Stimulated activated CD4-positive, alpha-beta T cell treated with anti-CD3 and anti-CD28 coated beads, Interleukin-15, amount 100 ng/mL, for 1 hour (primary cell): ENCODE results near the gene ISOC1.

Experiments
- DNase-seq, 2 donors: peaks; one replicate each; pipeline ENCODE4 v3.0.0-alpha.2; 2020; ENCODE audit warnings: low read depth in 1 of 2, low spot score in 1 of 2

Gene ISOC1

GRCh38 chr5:129094924-129095899, 663 bp downstream of the ISOC1 start:
- DNase-seq, result peak in 1 of 2 donors; percentile 25

GRCh38 chr5:129096382-129096991, 1.9 kb downstream of the ISOC1 start:
- DNase-seq, result no peak

- DNase-seq, result no peak
These were observed 3.1 kb downstream of the ISOC1 start for GRCh38 chr5:129097498-129098296.

- no peak for DNase-seq
These were observed 4.1 kb downstream of the ISOC1 start for GRCh38 chr5:129098488-129099183.

GRCh38 chr5:129099184-129099569, 4.6 kb downstream of the ISOC1 start:
- no peak for DNase-seq

GRCh38 chr5:129101794-129102193, 7.2 kb downstream of the ISOC1 start:
- no peak for DNase-seq

GRCh38 chr5:129103397-129103796, 8.8 kb downstream of the ISOC1 start:
- no peak for DNase-seq

- DNase-seq, result no peak
These were observed 10.4 kb downstream of the ISOC1 start for GRCh38 chr5:129104915-129105455.

- no peak for DNase-seq
These were observed 13.1 kb downstream of the ISOC1 start for GRCh38 chr5:129107637-129108036.

GRCh38 chr5:129110742-129111141, 16.2 kb downstream of the ISOC1 start:
- DNase-seq, result no peak

GRCh38 chr5:129111351-129111750, 16.8 kb downstream of the ISOC1 start:
- DNase-seq, result no peak

GRCh38 chr5:129112295-129112694, 17.7 kb downstream of the ISOC1 start:
- no peak for DNase-seq

- no peak for DNase-seq
These were observed 19.3 kb downstream of the ISOC1 start for GRCh38 chr5:129113867-129114266.

- DNase-seq, result no peak
These were observed 20.1 kb downstream of the ISOC1 start for GRCh38 chr5:129114539-129115193.

GRCh38 chr5:129115680-129116079, 21.1 kb downstream of the ISOC1 start:
- DNase-seq, result no peak

GRCh38 chr5:129116797-129117196, 22.2 kb downstream of the ISOC1 start:
- DNase-seq, result no peak

- no peak for DNase-seq
These were observed 23.9 kb downstream of the ISOC1 start for GRCh38 chr5:129118405-129118804.

GRCh38 chr5:129118826-129119225, 24.3 kb downstream of the ISOC1 start:
- DNase-seq, result no peak

- no peak for DNase-seq
These were observed 25.6 kb downstream of the ISOC1 start for GRCh38 chr5:129120158-129120581.

GRCh38 chr5:129122560-129122959, 28.0 kb downstream of the ISOC1 start:
- no peak for DNase-seq
